Right lobe of liver (tissue), 4 donors: ENCODE measurements around the gene DNER.

ENCODE experiments used
- CTCF ChIP-seq, 4 donors: fragments of 200-600 bp in 3 of 4; fragments of 450-650 bp in 1 of 4; IDR thresholded peaks; one replicate each; pipeline versions ENCODE4 v1.5.1 to v1.8.0; 2016 to 2022; ENCODE audit warnings: antibody characterized with exemption in 4 of 4, mild to moderate bottlenecking in 2 of 4
- POLR2A ChIP-seq: fragments of 450-650 bp; IDR thresholded peaks from one replicate; pipeline ENCODE4 v1.6.1; 2017; ENCODE audit warnings: antibody characterized with exemption, mild to moderate bottlenecking
- donor health status: DM: no; HTN: no; CAD: no.
- donor health status: DM: no; HTN: no; CAD: no.
- donor health status: DM: no; HTN: yes; CAD: no.

GRCh38 chr2:229641676-229642075 lies 72.7 kb downstream of the DNER start:
- TF ChIP-seq CTCF (IDR thresholded peaks at IDR 0.05) (no peak), POLR2A (no peak)
